ENCODE measurements around the gene SELENOV.

SELENOV gene

DNA sequence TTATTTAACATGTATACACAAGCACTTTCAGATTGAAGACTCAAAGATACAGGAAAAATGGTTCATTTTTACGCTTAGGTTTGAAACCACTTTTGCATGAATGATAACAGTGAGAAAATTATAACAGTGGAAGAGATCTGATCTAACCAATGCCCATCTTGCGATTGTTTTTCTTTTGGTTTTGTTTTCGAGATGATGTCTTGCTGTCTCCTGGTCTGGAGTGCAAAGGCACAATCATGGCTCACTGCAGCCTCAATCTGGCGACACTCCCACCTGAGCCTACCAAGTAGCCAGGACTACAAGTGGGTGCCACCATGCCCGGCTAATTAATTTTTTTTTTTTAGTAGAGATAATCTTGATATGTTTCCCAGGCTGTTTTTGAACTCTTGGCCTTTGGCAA is 35.3 kb downstream of the SELENOV start:
- Histone ChIP-seq H3K9me3 (ENCODE audit: insufficient read depth, low read length, severe bottlenecking) (no peaks in the 10 kb centered on the region), H3K9ac (ENCODE audit: low read depth, low read length) (no peak overlapping the region), H3K27me3 (ENCODE audit: insufficient read depth, low read length, poor library complexity) (peaks cover 15% of the 10 kb centered on the region), H3K4me2 (ENCODE audit: insufficient read depth, low read length) (no peak overlapping the region), H3K79me2 (ENCODE audit: insufficient read depth, low read length) (no peaks in the 10 kb centered on the region), H4K20me1 (ENCODE audit: insufficient read depth, low read length) (no peaks in the 10 kb centered on the region), H3K36me3 (ENCODE audit: insufficient read depth, low read length) (no peaks in the 10 kb centered on the region), H2AFZ (ENCODE audit: low read depth, low read length) (no peak overlapping the region), H3K4me3 (ENCODE audit: low read depth in 1 of 2, low read length in 2 of 2) (no peak overlapping the region), H3K27ac (ENCODE audit: low read length) (no peak overlapping the region), H3K4me1 (ENCODE audit: insufficient read depth, low read length) (no peaks in the 10 kb centered on the region)
- no peak for ATAC-seq (ENCODE audit: insufficient read depth, low read depth)
- TF ChIP-seq, protein P1, sequence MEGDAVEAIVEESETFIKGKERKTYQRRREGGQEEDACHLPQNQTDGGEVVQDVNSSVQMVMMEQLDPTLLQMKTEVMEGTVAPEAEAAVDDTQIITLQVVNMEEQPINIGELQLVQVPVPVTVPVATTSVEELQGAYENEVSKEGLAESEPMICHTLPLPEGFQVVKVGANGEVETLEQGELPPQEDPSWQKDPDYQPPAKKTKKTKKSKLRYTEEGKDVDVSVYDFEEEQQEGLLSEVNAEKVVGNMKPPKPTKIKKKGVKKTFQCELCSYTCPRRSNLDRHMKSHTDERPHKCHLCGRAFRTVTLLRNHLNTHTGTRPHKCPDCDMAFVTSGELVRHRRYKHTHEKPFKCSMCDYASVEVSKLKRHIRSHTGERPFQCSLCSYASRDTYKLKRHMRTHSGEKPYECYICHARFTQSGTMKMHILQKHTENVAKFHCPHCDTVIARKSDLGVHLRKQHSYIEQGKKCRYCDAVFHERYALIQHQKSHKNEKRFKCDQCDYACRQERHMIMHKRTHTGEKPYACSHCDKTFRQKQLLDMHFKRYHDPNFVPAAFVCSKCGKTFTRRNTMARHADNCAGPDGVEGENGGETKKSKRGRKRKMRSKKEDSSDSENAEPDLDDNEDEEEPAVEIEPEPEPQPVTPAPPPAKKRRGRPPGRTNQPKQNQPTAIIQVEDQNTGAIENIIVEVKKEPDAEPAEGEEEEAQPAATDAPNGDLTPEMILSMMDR (IDR thresholded peaks at IDR 0.05; ENCODE audit: borderline replicate concordance, extremely low read depth, low read length, poor library complexity, severe bottlenecking) = no peak
- TF ChIP-seq EZH2 (IDR thresholded peaks at IDR 0.05; ENCODE audit: borderline replicate concordance, low read depth, low read length, severe bottlenecking) = no peak
- no peak for DNase-seq

DNA sequence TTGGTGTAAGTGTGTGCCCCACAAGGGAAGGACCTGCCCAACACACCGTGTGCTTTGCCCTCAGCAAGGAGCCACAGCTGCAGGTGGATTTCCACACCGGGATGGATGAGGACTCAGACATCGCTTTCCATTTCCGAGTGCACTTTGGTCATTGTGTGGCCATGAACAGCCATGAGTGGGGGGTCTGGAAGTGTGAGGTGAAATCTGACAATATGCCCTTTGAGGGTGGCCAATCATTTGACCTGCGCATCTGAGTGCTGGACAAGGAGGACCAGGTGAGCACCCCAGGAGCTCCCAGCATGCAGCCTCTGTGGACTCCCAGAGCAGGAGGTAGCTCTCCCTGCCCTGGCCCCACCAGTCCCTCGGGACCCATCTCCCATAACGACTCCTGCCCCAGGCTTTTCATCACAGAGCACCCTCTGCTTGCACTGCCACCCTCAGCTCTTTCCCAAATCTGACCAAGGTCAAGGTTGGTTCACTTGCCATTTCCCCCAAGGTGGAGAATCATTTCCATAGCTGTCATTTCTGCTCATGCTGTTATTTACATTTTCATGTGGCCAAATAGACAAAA is 38.2 kb downstream of the SELENOV start:
- H3K27ac ChIP-seq (ENCODE audit: low read length) = no peak overlapping the region
- H3K4me1 ChIP-seq (ENCODE audit: insufficient read depth, low read length) = peaks cover 3% of the 10 kb centered on the region; the same call in 1 of the 2 replicates
- ATAC-seq (ENCODE audit: insufficient read depth, low read depth) (no peak), DNase-seq (no peak)
- peaks cover 9% of the 10 kb centered on the region for H3K27me3 ChIP-seq (ENCODE audit: insufficient read depth, low read length, poor library complexity)
- H3K4me2 ChIP-seq (ENCODE audit: insufficient read depth, low read length) = no peak overlapping the region
- no peak overlapping the region for H3K4me3 ChIP-seq (ENCODE audit: low read depth in 1 of 2, low read length in 2 of 2)
- H3K9ac ChIP-seq (ENCODE audit: low read depth, low read length) = no peak overlapping the region
- no peaks in the 10 kb centered on the region for H4K20me1 ChIP-seq (ENCODE audit: insufficient read depth, low read length)
- H3K9me3 ChIP-seq (ENCODE audit: insufficient read depth, low read length, severe bottlenecking) = no peaks in the 10 kb centered on the region
- H3K79me2 ChIP-seq (ENCODE audit: insufficient read depth, low read length) = no peaks in the 10 kb centered on the region
- no peaks in the 10 kb centered on the region for H3K36me3 ChIP-seq (ENCODE audit: insufficient read depth, low read length)
- H2AFZ ChIP-seq (ENCODE audit: low read depth, low read length) = no peak overlapping the region
- TF ChIP-seq, protein P1 (IDR thresholded peaks at IDR 0.05; ENCODE audit: borderline replicate concordance, extremely low read depth, low read length, poor library complexity, severe bottlenecking) = no peak

DNA sequence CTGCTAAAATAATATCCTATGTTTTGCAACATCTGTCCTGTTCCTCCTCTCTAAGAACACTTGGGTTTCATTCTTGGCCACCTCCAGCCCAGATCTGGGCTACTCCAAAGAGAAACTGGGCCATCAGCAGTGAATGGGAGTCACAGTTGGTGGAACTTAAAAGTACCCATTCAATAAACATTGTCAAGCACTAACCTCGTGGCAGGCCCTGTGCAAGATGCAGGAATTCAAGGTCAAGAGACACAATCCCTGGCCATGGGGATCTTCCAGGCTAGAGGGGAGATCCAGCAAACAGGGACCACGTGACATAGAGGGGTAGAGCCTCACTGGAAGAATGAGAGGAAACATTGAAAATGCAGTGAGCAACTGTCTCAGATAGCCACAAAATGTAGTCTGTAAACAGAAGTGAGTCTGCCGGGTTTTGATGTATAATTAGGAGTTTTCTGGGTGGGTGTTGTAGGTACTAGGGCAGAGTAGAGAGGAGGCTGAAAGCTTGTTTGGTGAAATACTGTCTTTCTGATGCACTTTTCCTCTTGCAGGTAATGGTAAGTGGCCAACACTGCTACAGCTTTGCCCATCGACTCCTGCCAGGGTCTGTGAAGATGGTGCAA is 39.9 kb downstream of the SELENOV start:
- H3K27me3 ChIP-seq (ENCODE audit: insufficient read depth, low read length, poor library complexity) = peaks cover 9% of the 10 kb centered on the region
- TF ChIP-seq EZH2 (IDR thresholded peaks at IDR 0.05; ENCODE audit: borderline replicate concordance, low read depth, low read length, severe bottlenecking) = no peak
- TF ChIP-seq, protein P1 (IDR thresholded peaks at IDR 0.05; ENCODE audit: borderline replicate concordance, extremely low read depth, low read length, poor library complexity, severe bottlenecking) = no peak
- no peak for ATAC-seq (ENCODE audit: insufficient read depth, low read depth)

More for the DNA sequence above, 39.9 kb downstream of the SELENOV start:
- Histone ChIP-seq H3K9ac (ENCODE audit: low read depth, low read length) (no peak overlapping the region), H4K20me1 (ENCODE audit: insufficient read depth, low read length) (no peaks in the 10 kb centered on the region), H3K9me3 (ENCODE audit: insufficient read depth, low read length, severe bottlenecking) (no peaks in the 10 kb centered on the region), H3K4me1 (ENCODE audit: insufficient read depth, low read length) (peaks cover 3% of the 10 kb centered on the region; the same call in 1 of the 2 replicates), H3K27ac (ENCODE audit: low read length) (no peak overlapping the region), H3K36me3 (ENCODE audit: insufficient read depth, low read length) (no peaks in the 10 kb centered on the region), H3K79me2 (ENCODE audit: insufficient read depth, low read length) (no peaks in the 10 kb centered on the region), H3K4me3 (ENCODE audit: low read depth in 1 of 2, low read length in 2 of 2) (no peak overlapping the region), H3K4me2 (ENCODE audit: insufficient read depth, low read length) (no peak overlapping the region), H2AFZ (ENCODE audit: low read depth, low read length) (no peak overlapping the region)
- DNase-seq = no peak
